Astrocyte of the cerebellum (primary cell): ENCODE data around the gene FUNDC2.

Experiments used
- DNase-seq: peaks from one replicate; pipeline ENCODE4 v3.0.0-alpha.2; 2011; ENCODE audit warnings: low read depth
- H3K4me3 ChIP-seq: 2 replicates; pipeline ENCODE4 v1.5.1; 2011; ENCODE audit warnings: mild to moderate bottlenecking, low read depth, low read length, moderate library complexity
- in situ Hi-C: cut with HindIII; loops from 2 replicates; pipeline ENCODE4 v1.10.0; 2017; ENCODE audit warnings: low sequenced_read_pairs
- TF ChIP-seq, protein P1 (sequence below): IDR thresholded peaks from 2 replicates; pipeline ENCODE4 v1.5.1; 2012; ENCODE audit warnings: low read length, low read depth, moderate library complexity, mild to moderate bottlenecking; ENCODE audit errors: missing control alignments

The FUNDC2 gene

DNA sequence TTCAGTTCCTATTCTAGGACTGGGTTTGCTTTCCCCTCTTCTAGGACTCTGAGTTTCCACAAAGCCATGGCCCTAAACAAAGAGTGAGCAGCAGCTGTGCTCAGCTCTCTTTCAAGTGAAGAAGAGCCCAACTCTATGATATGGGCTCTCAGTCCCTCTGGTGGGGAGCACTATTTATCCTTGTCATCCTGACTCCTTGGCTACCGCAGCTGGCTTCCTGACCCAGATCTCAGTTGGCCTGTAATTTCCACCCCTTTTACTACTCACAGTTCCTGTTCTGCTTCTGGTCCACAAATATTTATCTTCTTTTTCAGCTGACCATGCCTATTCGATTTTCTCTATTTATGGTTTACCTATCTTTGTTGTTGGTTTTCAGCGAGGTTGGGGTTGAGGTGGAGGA lies 37.9 kb upstream of the FUNDC2 start:
- in situ Hi-C loops: no loop called here
- TF ChIP-seq, protein P1, sequence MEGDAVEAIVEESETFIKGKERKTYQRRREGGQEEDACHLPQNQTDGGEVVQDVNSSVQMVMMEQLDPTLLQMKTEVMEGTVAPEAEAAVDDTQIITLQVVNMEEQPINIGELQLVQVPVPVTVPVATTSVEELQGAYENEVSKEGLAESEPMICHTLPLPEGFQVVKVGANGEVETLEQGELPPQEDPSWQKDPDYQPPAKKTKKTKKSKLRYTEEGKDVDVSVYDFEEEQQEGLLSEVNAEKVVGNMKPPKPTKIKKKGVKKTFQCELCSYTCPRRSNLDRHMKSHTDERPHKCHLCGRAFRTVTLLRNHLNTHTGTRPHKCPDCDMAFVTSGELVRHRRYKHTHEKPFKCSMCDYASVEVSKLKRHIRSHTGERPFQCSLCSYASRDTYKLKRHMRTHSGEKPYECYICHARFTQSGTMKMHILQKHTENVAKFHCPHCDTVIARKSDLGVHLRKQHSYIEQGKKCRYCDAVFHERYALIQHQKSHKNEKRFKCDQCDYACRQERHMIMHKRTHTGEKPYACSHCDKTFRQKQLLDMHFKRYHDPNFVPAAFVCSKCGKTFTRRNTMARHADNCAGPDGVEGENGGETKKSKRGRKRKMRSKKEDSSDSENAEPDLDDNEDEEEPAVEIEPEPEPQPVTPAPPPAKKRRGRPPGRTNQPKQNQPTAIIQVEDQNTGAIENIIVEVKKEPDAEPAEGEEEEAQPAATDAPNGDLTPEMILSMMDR: no peak
- no peak overlapping the region for H3K4me3 ChIP-seq
- DNase-seq: no peak

DNA sequence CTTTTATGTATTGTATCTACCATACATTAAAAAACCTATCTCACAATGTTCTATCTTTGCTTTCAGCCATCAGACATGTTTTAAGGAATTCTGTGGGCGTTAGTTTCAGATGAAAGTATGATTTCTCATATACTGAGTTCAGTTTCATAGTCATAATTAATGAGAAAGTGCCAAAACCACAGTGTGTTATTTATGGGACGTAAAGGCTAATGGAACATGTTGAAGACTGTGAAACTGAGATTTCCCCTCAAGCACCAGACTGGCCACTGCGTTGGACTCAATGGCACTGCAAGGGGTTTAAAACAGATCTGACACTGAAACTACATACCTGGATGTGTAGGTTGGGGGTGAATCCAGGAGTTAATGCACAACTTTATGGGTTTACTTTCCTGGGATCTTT lies 36.1 kb upstream of the FUNDC2 start:
- in situ Hi-C loops: no loop called here

DNA sequence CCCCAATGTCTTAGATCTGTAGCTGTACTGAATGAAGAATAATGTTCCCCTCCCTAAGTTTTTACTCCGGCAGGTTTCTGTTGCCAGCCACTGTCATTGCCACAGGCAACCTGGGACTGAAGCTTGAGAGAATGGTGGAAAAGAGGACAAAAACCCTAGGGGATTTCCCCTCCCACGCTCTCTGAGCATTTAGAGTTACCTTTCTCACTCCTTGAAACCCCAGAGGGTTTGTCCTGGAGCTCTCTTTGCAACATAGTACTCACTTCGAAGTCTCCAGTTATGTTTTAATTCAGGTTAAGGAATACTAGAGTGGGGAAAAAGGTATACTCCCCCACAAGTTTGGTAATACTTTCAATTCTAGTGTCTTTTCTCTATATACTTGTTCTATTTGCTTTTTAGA lies 35.6 kb upstream of the FUNDC2 start:
- TF ChIP-seq, protein P1: no peak
- in situ Hi-C loops: no loop called here
- DNase-seq: no peak
- H3K4me3 ChIP-seq: no peak overlapping the region

More for the DNA sequence above, 36.1 kb upstream of the FUNDC2 start:
- TF ChIP-seq, protein P1: no peak
- H3K4me3 ChIP-seq: no peak overlapping the region
- DNase-seq: no peak

DNA sequence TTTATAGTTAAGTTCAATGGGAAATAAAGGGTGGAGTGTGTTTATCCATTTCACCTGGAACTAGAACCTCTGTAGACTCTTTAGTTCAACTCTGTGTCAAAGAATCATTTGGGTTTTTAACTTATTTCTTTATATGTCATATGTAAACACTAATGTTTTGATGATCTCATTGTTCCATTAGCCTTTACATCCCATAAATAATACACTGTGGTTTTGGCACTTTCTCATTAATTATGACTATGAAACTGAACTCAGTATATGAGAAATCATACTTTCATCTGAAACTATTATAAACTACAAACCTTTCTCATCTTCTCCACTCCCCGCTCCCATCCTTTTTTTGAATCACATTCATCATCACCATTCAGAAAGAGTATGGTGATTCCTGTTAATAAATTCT lies 35.2 kb upstream of the FUNDC2 start:
- TF ChIP-seq, protein P1: no peak
- in situ Hi-C loops: no loop called here
- no peak overlapping the region for H3K4me3 ChIP-seq
- no peak for DNase-seq

DNA sequence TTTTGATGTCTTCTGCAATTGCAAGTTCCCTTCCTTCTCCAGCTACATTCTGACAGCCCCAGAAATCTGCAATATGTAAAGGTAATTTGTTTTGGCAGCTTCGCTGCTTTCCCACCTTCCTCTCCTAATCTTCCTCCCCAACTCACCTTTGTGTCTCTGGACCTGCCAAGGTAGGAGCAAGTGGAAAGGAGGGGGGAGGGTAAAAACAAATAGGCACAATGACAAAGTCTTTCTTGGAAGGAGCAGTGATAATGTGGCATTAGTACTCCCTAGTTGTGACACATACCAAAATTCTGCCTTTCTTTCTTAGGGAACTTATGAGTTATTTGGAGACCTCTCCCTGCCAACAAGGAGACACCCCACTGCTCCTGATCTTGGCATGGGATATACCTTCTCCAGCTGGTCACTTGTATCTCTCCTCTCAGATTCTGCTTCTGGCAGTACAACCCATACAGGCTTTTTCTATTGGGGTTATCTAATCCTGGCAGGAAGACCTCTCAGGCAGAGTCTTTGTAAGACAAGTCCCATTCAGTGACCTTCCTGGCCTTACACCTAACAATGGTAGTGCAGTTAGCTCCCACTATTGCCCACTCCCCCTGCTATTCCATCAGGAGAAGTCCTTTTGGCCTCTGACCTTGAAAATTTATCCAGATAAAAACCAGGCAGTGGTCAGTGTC lies 28.3 kb upstream of the FUNDC2 start:
- in situ Hi-C loops: no loop called here
- H3K4me3 ChIP-seq: no peak overlapping the region
- DNase-seq: no peak
- TF ChIP-seq, protein P1: no peak

DNA sequence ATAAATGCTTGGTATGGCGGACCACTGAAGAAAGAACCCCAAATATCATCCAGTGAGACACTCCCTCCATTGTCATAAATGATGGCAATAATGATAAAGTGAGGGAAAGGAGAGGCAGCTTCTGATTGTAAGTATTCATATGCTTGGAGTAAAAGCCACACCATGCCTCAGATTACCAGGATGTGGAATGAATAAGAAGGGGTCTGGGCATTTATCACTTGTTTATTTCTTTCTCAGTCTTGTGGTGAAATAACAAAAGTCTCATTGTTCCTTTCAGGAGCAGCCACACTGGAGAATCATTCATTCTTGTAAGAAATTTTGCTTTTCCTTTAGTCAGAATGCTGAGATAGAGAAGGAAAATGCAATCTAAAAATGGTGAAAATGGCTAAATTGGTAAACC lies 25.8 kb upstream of the FUNDC2 start:
- in situ Hi-C loops: no loop called here
- DNase-seq: no peak
- TF ChIP-seq, protein P1: no peak
- H3K4me3 ChIP-seq: no peak overlapping the region
